ENCODE data around the gene CRYBA4.

DNA sequence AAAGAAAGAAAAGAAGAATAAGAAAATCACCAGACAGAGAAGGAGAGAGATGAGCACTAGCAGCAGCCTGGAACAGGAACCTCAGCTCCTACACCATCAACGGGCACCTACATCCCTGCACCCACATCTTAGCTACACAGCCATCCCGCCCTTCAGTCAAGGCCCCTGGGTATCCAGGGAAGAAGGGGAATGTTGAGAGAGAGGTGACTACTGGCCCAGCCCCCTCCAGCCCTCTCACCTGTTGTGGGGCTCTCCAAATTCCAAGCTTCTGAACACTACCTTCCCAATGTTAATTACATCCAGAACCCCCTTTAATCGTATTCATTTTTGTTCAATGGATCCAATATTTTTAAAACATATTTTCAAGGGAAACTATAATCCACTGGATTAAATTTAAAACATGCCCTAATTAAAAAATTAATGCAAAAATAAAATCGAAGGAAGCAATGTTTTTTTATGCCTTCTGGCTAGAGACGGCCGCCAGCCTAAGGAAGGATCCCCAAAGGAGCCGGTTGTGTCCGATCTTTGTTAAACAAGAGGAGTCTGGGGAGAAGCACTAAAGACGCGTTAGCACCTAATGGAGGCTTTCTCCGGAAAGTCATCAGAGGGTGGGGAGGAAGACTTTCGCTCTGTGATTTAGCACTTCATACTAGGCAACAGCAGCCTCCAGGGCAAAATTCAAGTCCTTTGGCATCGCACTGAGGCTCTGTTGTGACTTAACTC, 41.4 kb upstream of the CRYBA4 start:
- TF ChIP-seq, protein P1, sequence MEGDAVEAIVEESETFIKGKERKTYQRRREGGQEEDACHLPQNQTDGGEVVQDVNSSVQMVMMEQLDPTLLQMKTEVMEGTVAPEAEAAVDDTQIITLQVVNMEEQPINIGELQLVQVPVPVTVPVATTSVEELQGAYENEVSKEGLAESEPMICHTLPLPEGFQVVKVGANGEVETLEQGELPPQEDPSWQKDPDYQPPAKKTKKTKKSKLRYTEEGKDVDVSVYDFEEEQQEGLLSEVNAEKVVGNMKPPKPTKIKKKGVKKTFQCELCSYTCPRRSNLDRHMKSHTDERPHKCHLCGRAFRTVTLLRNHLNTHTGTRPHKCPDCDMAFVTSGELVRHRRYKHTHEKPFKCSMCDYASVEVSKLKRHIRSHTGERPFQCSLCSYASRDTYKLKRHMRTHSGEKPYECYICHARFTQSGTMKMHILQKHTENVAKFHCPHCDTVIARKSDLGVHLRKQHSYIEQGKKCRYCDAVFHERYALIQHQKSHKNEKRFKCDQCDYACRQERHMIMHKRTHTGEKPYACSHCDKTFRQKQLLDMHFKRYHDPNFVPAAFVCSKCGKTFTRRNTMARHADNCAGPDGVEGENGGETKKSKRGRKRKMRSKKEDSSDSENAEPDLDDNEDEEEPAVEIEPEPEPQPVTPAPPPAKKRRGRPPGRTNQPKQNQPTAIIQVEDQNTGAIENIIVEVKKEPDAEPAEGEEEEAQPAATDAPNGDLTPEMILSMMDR (conservative IDR thresholded peaks at IDR 0.05), result no peak
- no peak for TF ChIP-seq ZFX (IDR thresholded peaks at IDR 0.05)
